WTC11 (cell line): Measurements from ENCODE around the gene IPCEF1.

Experiments
- ZNF121 ChIP-seq: sonication (generic); formaldehyde crosslinking; IDR thresholded peaks from 2 replicates; pipeline ENCODE4 v1.8.0; 2023; ENCODE audit warnings: missing genetic modification reagents
- TF ChIP-seq, protein P1 (sequence below): fragments of 200-600 bp; IDR thresholded peaks from 2 replicates; pipeline ENCODE4 v1.8.0; 2022; ENCODE audit warnings: antibody characterized with exemption

DNA sequence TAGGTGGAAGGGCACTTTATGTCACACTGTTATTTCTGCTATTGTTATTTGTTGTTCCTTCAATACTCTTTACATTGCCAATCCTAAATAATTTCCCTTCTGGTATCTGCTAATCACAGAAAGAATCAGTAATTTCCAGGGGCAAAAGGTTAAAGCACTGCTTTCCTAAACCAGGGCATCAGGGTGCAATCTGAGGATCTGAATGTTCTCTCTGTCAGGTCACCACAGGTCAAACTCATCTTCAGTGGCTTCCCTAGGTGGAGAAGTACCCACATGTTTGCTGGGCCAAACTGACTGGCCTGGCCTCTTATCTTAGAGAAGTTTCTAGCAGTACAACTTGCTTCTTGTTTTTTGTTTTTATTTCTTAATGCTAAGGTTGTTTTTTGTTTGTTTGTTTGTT lies 198.9 kb downstream of the IPCEF1 start:
- TF ChIP-seq, protein P1, sequence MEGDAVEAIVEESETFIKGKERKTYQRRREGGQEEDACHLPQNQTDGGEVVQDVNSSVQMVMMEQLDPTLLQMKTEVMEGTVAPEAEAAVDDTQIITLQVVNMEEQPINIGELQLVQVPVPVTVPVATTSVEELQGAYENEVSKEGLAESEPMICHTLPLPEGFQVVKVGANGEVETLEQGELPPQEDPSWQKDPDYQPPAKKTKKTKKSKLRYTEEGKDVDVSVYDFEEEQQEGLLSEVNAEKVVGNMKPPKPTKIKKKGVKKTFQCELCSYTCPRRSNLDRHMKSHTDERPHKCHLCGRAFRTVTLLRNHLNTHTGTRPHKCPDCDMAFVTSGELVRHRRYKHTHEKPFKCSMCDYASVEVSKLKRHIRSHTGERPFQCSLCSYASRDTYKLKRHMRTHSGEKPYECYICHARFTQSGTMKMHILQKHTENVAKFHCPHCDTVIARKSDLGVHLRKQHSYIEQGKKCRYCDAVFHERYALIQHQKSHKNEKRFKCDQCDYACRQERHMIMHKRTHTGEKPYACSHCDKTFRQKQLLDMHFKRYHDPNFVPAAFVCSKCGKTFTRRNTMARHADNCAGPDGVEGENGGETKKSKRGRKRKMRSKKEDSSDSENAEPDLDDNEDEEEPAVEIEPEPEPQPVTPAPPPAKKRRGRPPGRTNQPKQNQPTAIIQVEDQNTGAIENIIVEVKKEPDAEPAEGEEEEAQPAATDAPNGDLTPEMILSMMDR, result no peak
- TF ChIP-seq ZNF121 (CRISPR knock-in tag), result no peak
